Left colon (tissue), 2 donors: ENCODE measurements around the gene LRRC4C. TPM values are rescaled to one million over a fixed set of nuclear protein-coding genes. Genes with fewer than 3 reads are reported as not detected.

Source experiments
- ATAC-seq: fragments of 200-7000 bp; cut with Tn5 transposase; one replicate; pipeline ENCODE4 v1.9.1; 2020; ENCODE audit warnings: mild to moderate bottlenecking, moderate library complexity
- DNase-seq, 2 donors: peaks; one replicate each; pipeline ENCODE4 v3.0.0-alpha.2; 2020
- intact Hi-C, 2 donors: fragments of 100-400 bp; cut with DNase I in 1 of 2; cut with micrococcal nuclease in 1 of 2; formaldehyde crosslinking; loops; one replicate each; pipeline versions ENCODE4 v1.11.2 to v1.14.0; 2022; cut with DNase I, micrococcal nuclease
- total RNA-seq, 2 donors: library from RNA; stranded (reverse); fragmentation: NEBNext Ultra II Directional; extraction: Animal tissue kit (Norgen Biotek cat#: 25700); gene quantifications; one replicate each; pipeline ENCODE4 v1.2.1, GENCODE V29; 2021
- donor health status: DM: no; HTN: no; CAD: no.
- donor health status: DM: yes; HTN: yes; CAD: no.

The LRRC4C gene
- total RNA-seq, 2 donors from 2014 or later = 0.31 to 0.42 TPM

GRCh38 chr11:41206388-41206787 lies 253.1 kb downstream of the LRRC4C start:
- intact Hi-C loops = no loop called here
- no peak for DNase-seq

GRCh38 chr11:41201156-41201555 lies 258.3 kb downstream of the LRRC4C start:
- no peak for DNase-seq
- intact Hi-C loops = no loop called here
- ATAC-seq = no peak

More at GRCh38 chr11:41206388-41206787, 253.1 kb downstream of the LRRC4C start:
- no peak for ATAC-seq

GRCh38 chr11:41190437-41191082 lies 268.9 kb downstream of the LRRC4C start:
- intact Hi-C loops = no loop called here
- ATAC-seq = no peak
- DNase-seq = no peak

GRCh38 chr11:41189701-41190436 lies 269.6 kb downstream of the LRRC4C start:
- no peak for DNase-seq
- ATAC-seq = no peak
- intact Hi-C loops = no loop called here

- ATAC-seq (no peak), DNase-seq (no peak)
- intact Hi-C loops = no loop called here
Measured at GRCh38 chr11:41177791-41178190, 281.7 kb downstream of the LRRC4C start.

GRCh38 chr11:41175304-41175972 lies 284.0 kb downstream of the LRRC4C start:
- DNase-seq (no peak), ATAC-seq (no peak)
- intact Hi-C loops = no loop called here

GRCh38 chr11:41146326-41146725 lies 313.1 kb downstream of the LRRC4C start:
- no peak for DNase-seq
- ATAC-seq = no peak
- intact Hi-C loops = no loop called here

- intact Hi-C loops = no loop called here
- no peak for ATAC-seq
- DNase-seq = no peak
Measured at GRCh38 chr11:41145420-41145819, 314.0 kb downstream of the LRRC4C start.

- intact Hi-C loops = no loop called here
- ATAC-seq = no peak
- no peak for DNase-seq
Measured at GRCh38 chr11:41134971-41135370, 324.5 kb downstream of the LRRC4C start.

- ATAC-seq = no peak
- intact Hi-C loops = no loop called here
- no peak for DNase-seq
Measured at GRCh38 chr11:41133023-41133422, 326.4 kb downstream of the LRRC4C start.

GRCh38 chr11:41121600-41121999 lies 337.9 kb downstream of the LRRC4C start:
- ATAC-seq (no peak), DNase-seq (no peak)
- intact Hi-C loops = no loop called here

- no peak for DNase-seq
- intact Hi-C loops = no loop called here
- ATAC-seq = no peak
Measured at GRCh38 chr11:41119484-41119883, 340.0 kb downstream of the LRRC4C start.

GRCh38 chr11:41118521-41118920 lies 340.9 kb downstream of the LRRC4C start:
- DNase-seq (no peak), ATAC-seq (no peak)
- intact Hi-C loops = no loop called here

GRCh38 chr11:41116970-41117369 lies 342.5 kb downstream of the LRRC4C start:
- DNase-seq (no peak), ATAC-seq (no peak)
- intact Hi-C loops = no loop called here

GRCh38 chr11:41115066-41115465 lies 344.4 kb downstream of the LRRC4C start:
- ATAC-seq = no peak
- intact Hi-C loops = no loop called here
- DNase-seq = no peak

GRCh38 chr11:41113160-41113559 lies 346.3 kb downstream of the LRRC4C start:
- DNase-seq = no peak
- no peak for ATAC-seq
- intact Hi-C loops = no loop called here

- ATAC-seq = no peak
- intact Hi-C loops = no loop called here
- DNase-seq = no peak
Measured at GRCh38 chr11:41110527-41110926, 348.9 kb downstream of the LRRC4C start.

- DNase-seq (no peak), ATAC-seq (no peak)
- intact Hi-C loops = no loop called here
Measured at GRCh38 chr11:41102471-41102870, 357.0 kb downstream of the LRRC4C start.

GRCh38 chr11:41099654-41100053 lies 359.8 kb downstream of the LRRC4C start:
- intact Hi-C loops = no loop called here
- DNase-seq (no peak), ATAC-seq (no peak)

GRCh38 chr11:41085123-41085522 lies 374.3 kb downstream of the LRRC4C start:
- no peak for ATAC-seq
- no peak for DNase-seq
- intact Hi-C loops = no loop called here
